ENCODE measurements around the gene ATP11A.

GRCh38 chr13:112889351-112890290, 199.8 kb downstream of the ATP11A start:
- TF ChIP-seq, protein P1, sequence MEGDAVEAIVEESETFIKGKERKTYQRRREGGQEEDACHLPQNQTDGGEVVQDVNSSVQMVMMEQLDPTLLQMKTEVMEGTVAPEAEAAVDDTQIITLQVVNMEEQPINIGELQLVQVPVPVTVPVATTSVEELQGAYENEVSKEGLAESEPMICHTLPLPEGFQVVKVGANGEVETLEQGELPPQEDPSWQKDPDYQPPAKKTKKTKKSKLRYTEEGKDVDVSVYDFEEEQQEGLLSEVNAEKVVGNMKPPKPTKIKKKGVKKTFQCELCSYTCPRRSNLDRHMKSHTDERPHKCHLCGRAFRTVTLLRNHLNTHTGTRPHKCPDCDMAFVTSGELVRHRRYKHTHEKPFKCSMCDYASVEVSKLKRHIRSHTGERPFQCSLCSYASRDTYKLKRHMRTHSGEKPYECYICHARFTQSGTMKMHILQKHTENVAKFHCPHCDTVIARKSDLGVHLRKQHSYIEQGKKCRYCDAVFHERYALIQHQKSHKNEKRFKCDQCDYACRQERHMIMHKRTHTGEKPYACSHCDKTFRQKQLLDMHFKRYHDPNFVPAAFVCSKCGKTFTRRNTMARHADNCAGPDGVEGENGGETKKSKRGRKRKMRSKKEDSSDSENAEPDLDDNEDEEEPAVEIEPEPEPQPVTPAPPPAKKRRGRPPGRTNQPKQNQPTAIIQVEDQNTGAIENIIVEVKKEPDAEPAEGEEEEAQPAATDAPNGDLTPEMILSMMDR (IDR thresholded peaks at IDR 0.05), result no peak
- TF ChIP-seq POLR2A (IDR thresholded peaks at IDR 0.05), result no peak
